IPS-15b (cell line): Measurements from ENCODE around the gene DNAJB2.

Experiments
- H3K27me3 ChIP-seq: one replicate; pipeline ENCODE4 v1.6.1; 2013; ENCODE audit warnings: low read length; ENCODE audit not compliant: control insufficient read depth, insufficient read depth
- H3K36me3 ChIP-seq: one replicate; pipeline ENCODE4 v1.6.1; 2013; ENCODE audit warnings: low read length; ENCODE audit not compliant: control insufficient read depth, insufficient read depth
- H3K4me1 ChIP-seq: one replicate; pipeline ENCODE4 v1.6.1; 2013; ENCODE audit warnings: mild to moderate bottlenecking, low read length; ENCODE audit not compliant: control insufficient read depth, insufficient read depth
- H3K4me3 ChIP-seq: one replicate; pipeline ENCODE4 v1.5.1; 2013; ENCODE audit warnings: low read depth, low read length
- H3K9ac ChIP-seq: one replicate; pipeline ENCODE4 v1.6.1; 2013; ENCODE audit warnings: low read depth, mild to moderate bottlenecking, low read length
- H3K9me3 ChIP-seq: one replicate; pipeline ENCODE4 v1.6.1; 2013; ENCODE audit warnings: mild to moderate bottlenecking, low read length; ENCODE audit not compliant: control insufficient read depth, insufficient read depth

The DNAJB2 gene

GRCh38 chr2:219287580-219288265 lies 8.6 kb downstream of the DNAJB2 start:
- Histone ChIP-seq H3K27me3 (no peaks in the 10 kb centered on the region), H3K36me3 (no peaks in the 10 kb centered on the region), H3K4me3 (no peak overlapping the region), H3K9me3 (no peaks in the 10 kb centered on the region), H3K9ac (no peak overlapping the region), H3K4me1 (peaks cover 4% of the 10 kb centered on the region)

DNA sequence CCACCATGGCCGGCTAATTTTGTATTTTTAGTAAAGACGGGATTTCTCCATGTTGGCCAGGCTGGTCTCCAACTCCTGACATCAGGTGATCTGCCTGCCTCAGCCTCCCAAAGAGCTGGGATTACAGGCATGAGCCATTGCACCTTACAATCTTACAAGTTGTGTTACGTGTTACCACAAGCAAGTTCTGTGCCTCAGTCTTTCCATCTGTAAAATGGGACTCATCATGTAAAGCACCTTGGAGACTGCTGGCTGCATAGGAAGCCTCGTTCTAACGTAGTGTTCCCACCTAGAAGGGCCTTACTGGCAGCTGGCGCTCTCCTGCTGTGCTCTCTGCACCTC lies 10.0 kb downstream of the DNAJB2 start:
- Histone ChIP-seq H3K9me3 (no peaks in the 10 kb centered on the region), H3K4me1 (peaks cover 4% of the 10 kb centered on the region), H3K9ac (no peak overlapping the region), H3K27me3 (peaks cover 9% of the 10 kb centered on the region), H3K36me3 (no peaks in the 10 kb centered on the region), H3K4me3 (no peak overlapping the region)

GRCh38 chr2:219289537-219290361 lies 10.6 kb downstream of the DNAJB2 start:
- H3K4me1 ChIP-seq: peaks cover 4% of the 10 kb centered on the region
- H3K9ac ChIP-seq: no peak overlapping the region
- no peaks in the 10 kb centered on the region for H3K9me3 ChIP-seq
- peaks cover 11% of the 10 kb centered on the region for H3K27me3 ChIP-seq
- H3K36me3 ChIP-seq: no peaks in the 10 kb centered on the region
- H3K4me3 ChIP-seq: no peak overlapping the region

GRCh38 chr2:219290381-219291171 lies 11.4 kb downstream of the DNAJB2 start:
- peaks cover 4% of the 10 kb centered on the region for H3K4me1 ChIP-seq
- no peak overlapping the region for H3K9ac ChIP-seq
- H3K27me3 ChIP-seq: peaks cover 17% of the 10 kb centered on the region
- H3K9me3 ChIP-seq: no peaks in the 10 kb centered on the region
- no peak overlapping the region for H3K4me3 ChIP-seq
- H3K36me3 ChIP-seq: no peaks in the 10 kb centered on the region

- H3K27me3 ChIP-seq: peaks cover 22% of the 10 kb centered on the region
- H3K9ac ChIP-seq: no peak overlapping the region
- no peak overlapping the region for H3K4me3 ChIP-seq
- peaks cover under 1% of the 10 kb centered on the region for H3K36me3 ChIP-seq
- H3K9me3 ChIP-seq: no peaks in the 10 kb centered on the region
- peaks cover 4% of the 10 kb centered on the region for H3K4me1 ChIP-seq
Observed at GRCh38 chr2:219291394-219291793, 12.2 kb downstream of the DNAJB2 start.

- H3K9ac ChIP-seq: no peak overlapping the region
- H3K4me3 ChIP-seq: no peak overlapping the region
- peaks cover 3% of the 10 kb centered on the region for H3K36me3 ChIP-seq
- H3K9me3 ChIP-seq: no peaks in the 10 kb centered on the region
- no peaks in the 10 kb centered on the region for H3K4me1 ChIP-seq
- H3K27me3 ChIP-seq: peaks cover 22% of the 10 kb centered on the region
Observed at GRCh38 chr2:219291910-219292490, 12.8 kb downstream of the DNAJB2 start.

- peaks cover 3% of the 10 kb centered on the region for H3K36me3 ChIP-seq
- H3K9ac ChIP-seq: no peak overlapping the region
- H3K4me1 ChIP-seq: no peaks in the 10 kb centered on the region
- no peaks in the 10 kb centered on the region for H3K9me3 ChIP-seq
- peaks cover 24% of the 10 kb centered on the region for H3K27me3 ChIP-seq
- no peak overlapping the region for H3K4me3 ChIP-seq
Observed at GRCh38 chr2:219292616-219293015, 13.4 kb downstream of the DNAJB2 start.

GRCh38 chr2:219293736-219294231 lies 14.6 kb downstream of the DNAJB2 start:
- Histone ChIP-seq H3K4me3 (peak overlapping the region; percentile 69), H3K4me1 (no peaks in the 10 kb centered on the region), H3K9me3 (no peaks in the 10 kb centered on the region), H3K36me3 (peaks cover 3% of the 10 kb centered on the region), H3K27me3 (peaks cover 24% of the 10 kb centered on the region), H3K9ac (no peak overlapping the region)

GRCh38 chr2:219294356-219295351 lies 15.5 kb downstream of the DNAJB2 start:
- peak overlapping the region; percentile 84 for H3K9ac ChIP-seq
- peak overlapping the region; percentile 69 for H3K4me3 ChIP-seq
- H3K4me1 ChIP-seq: no peaks in the 10 kb centered on the region
- peaks cover 3% of the 10 kb centered on the region for H3K36me3 ChIP-seq
- no peaks in the 10 kb centered on the region for H3K9me3 ChIP-seq
- H3K27me3 ChIP-seq: peaks cover 24% of the 10 kb centered on the region

DNA sequence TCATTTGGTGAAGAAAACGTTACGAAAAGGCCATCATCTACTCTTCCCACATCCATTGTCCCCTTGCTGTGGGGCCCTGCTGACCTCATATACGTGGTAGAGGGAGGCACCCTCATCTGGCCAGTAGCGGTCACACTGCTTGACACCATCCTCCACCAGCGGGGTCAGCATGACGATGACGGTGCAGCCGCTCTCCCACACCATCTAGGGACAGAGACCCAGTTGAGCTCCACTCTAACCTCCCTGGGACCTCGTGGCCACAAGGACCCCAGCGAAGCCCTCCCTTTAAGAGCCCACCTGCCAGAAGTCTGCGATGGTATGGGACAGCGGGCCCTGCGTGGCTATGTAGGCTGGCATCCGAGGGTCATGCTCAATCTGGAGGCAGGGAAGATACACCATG lies 17.0 kb downstream of the DNAJB2 start:
- H3K9me3 ChIP-seq: no peaks in the 10 kb centered on the region
- no peak overlapping the region for H3K9ac ChIP-seq
- H3K4me1 ChIP-seq: no peaks in the 10 kb centered on the region
- peaks cover 29% of the 10 kb centered on the region for H3K27me3 ChIP-seq
- peaks cover 3% of the 10 kb centered on the region for H3K36me3 ChIP-seq
- no peak overlapping the region for H3K4me3 ChIP-seq
